Kidney epithelial cell (primary cell): ENCODE data around the gene MBOAT2. TPM values are rescaled to one million over a fixed set of nuclear protein-coding genes. Genes with fewer than 3 reads are reported as not detected.
"Not testable (repeated sequence)": the region's sequence is repeated elsewhere in the genome, so short reads cannot be mapped to it uniquely, and the experiment has no call there.

Experiments
- DNase-seq: peaks from one replicate; pipeline ENCODE4 v3.0.0-alpha.2; 2010; ENCODE audit warnings: low read depth
- H3K27me3 ChIP-seq: 2 replicates; pipeline ENCODE4 v1.6.0; 2011; ENCODE audit warnings: low read length; ENCODE audit not compliant: control insufficient read depth, insufficient read depth
- H3K36me3 ChIP-seq: 2 replicates; pipeline ENCODE4 v1.5.1; 2011; ENCODE audit warnings: low read length; ENCODE audit not compliant: control insufficient read depth, insufficient read depth
- H3K4me3 ChIP-seq: 2 replicates; pipeline ENCODE4 v1.5.1; 2011; ENCODE audit warnings: low read depth, mild to moderate bottlenecking, control low read depth, low read length
- CTCF ChIP-seq: IDR thresholded peaks from 2 replicates; pipeline ENCODE4 v1.5.1; 2011; ENCODE audit warnings: mild to moderate bottlenecking, moderate library complexity, low read length, control low read depth, inconsistent platforms; ENCODE audit not compliant: insufficient read depth, poor library complexity, severe bottlenecking
- total RNA-seq: library from RNA; depleted of rRNA; stranded (reverse); fragments of >200 nt; gene quantifications from 2 replicates; pipeline ENCODE4 v1.2.3, GENCODE V29; 2015

Gene MBOAT2
- total RNA-seq, 1 donor from 2014 or later: 32.2 TPM

DNA sequence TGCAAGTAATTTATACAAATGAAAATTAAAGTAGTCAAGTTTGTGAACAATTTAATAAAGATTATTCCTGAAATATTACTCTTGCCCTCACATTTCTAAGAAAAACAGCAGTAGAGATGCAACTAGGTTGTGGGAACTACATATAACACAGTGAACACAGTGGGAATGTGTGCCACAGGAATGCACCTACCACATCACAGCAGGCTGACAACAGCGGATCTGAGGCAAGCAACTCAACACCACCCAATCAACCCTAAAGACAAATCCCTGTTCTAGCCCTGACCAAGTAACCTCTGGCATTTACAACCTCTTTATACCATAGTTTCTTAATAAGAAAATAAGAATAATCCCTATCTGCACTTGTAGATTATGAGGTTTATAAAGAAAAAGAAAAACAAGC is 23.4 kb downstream of the MBOAT2 start:
- Histone ChIP-seq H3K4me3 (no peak overlapping the region), H3K36me3 (no peaks in the 10 kb centered on the region), H3K27me3 (no peaks in the 10 kb centered on the region)
- no peak for DNase-seq
- no peak for TF ChIP-seq CTCF

- no peak for DNase-seq
- no peaks in the 10 kb centered on the region for H3K36me3 ChIP-seq
- no peak for TF ChIP-seq CTCF
- H3K27me3 ChIP-seq: no peaks in the 10 kb centered on the region
- H3K4me3 ChIP-seq: no peak overlapping the region
These were observed 25.7 kb downstream of the MBOAT2 start for GRCh38 chr2:8977758-8978157.

GRCh38 chr2:8976442-8977259 is 26.8 kb downstream of the MBOAT2 start:
- no peak overlapping the region for H3K4me3 ChIP-seq
- no peaks in the 10 kb centered on the region for H3K27me3 ChIP-seq
- no peak for TF ChIP-seq CTCF
- DNase-seq: no peak
- H3K36me3 ChIP-seq: no peaks in the 10 kb centered on the region

DNA sequence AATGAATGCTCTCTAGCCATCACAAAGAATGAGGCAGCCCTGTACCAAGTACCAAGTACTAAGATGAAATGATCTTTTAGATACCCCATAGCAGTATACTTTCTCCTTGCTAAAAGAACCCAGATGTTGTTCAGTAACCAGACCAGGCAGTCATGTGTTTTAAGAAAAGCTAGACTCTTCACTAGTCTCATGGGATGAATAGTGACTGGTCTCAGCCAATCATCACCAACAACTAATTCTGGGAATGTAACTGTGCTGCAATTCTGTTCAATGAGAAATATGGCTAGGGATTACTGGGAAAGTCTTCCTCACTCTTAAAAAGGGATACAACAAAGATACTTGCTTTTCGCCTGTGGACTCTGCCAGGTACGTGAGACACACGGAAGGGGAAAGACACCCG is 29.5 kb downstream of the MBOAT2 start:
- Histone ChIP-seq H3K4me3 (no peak overlapping the region), H3K27me3 (no peaks in the 10 kb centered on the region), H3K36me3 (no peaks in the 10 kb centered on the region)
- no peak for DNase-seq
- no peak for TF ChIP-seq CTCF

GRCh38 chr2:8973017-8973416 is 30.5 kb downstream of the MBOAT2 start:
- DNase-seq, H3K36me3 ChIP-seq, H3K27me3 ChIP-seq, H3K4me3 ChIP-seq: not testable (repeated sequence)

- not testable (repeated sequence) for H3K4me3 ChIP-seq
These were observed 30.9 kb downstream of the MBOAT2 start for GRCh38 chr2:8972535-8972934.

DNA sequence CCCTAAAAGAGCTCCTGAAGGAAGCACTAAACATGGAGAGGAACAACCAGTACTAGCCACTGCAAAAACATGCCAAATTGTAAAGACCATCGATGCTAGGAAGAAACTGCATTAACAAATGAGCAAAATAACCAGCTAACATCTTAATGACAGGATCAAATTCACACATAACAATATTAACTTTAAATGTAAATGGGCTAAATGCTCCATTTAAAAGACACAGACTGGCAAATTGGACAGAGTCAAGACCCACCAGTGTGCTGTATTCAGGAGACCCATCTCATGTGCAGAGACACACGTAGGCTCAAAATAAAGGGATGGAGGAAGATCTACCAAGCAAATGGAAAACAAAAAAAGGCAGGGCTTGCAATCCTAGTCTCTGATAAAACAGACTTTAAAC is 34.1 kb downstream of the MBOAT2 start:
- not testable (repeated sequence) for H3K27me3 ChIP-seq, DNase-seq, H3K4me3 ChIP-seq, H3K36me3 ChIP-seq

More at GRCh38 chr2:8972535-8972934, 30.9 kb downstream of the MBOAT2 start:
- DNase-seq, H3K36me3 ChIP-seq, H3K27me3 ChIP-seq: not testable (repeated sequence)
